Muscle layer of duodenum (tissue), 2 donors: ENCODE data around the gene CCL28.

Experiments used
- H3K27ac ChIP-seq: one replicate; pipeline ENCODE4 v1.7.0; 2013; ENCODE audit warnings: mild to moderate bottlenecking, low read length
- H3K27me3 ChIP-seq: one replicate; pipeline ENCODE4 v1.7.0; 2013; ENCODE audit warnings: low read depth, mild to moderate bottlenecking, control low read depth, low read length
- H3K36me3 ChIP-seq, 2 donors: one replicate each; pipeline ENCODE4 v1.7.0; 2013; ENCODE audit warnings: low read length in 2 of 2, control low read depth in 1 of 2, mild to moderate bottlenecking in 1 of 2; ENCODE audit not compliant: insufficient read depth in 2 of 2, control insufficient read depth in 1 of 2
- H3K4me1 ChIP-seq, 2 donors: one replicate each; pipeline ENCODE4 v1.7.0; 2013; ENCODE audit warnings: low read length in 2 of 2, mild to moderate bottlenecking in 2 of 2, control low read depth in 1 of 2, moderate library complexity in 1 of 2; ENCODE audit not compliant: insufficient read depth in 2 of 2, control insufficient read depth in 1 of 2
- H3K4me3 ChIP-seq, 2 donors: one replicate each; pipeline ENCODE4 v1.7.0; 2013; ENCODE audit warnings: low read length in 2 of 2, low read depth in 1 of 2, mild to moderate bottlenecking in 1 of 2
- H3K9me3 ChIP-seq, 2 donors: one replicate each; pipeline ENCODE4 v1.7.0; 2013; ENCODE audit warnings: low read length in 2 of 2, control low read depth in 1 of 2, mild to moderate bottlenecking in 1 of 2; ENCODE audit not compliant: control insufficient read depth in 1 of 2
- donor health status: healthy.

Gene CCL28

DNA sequence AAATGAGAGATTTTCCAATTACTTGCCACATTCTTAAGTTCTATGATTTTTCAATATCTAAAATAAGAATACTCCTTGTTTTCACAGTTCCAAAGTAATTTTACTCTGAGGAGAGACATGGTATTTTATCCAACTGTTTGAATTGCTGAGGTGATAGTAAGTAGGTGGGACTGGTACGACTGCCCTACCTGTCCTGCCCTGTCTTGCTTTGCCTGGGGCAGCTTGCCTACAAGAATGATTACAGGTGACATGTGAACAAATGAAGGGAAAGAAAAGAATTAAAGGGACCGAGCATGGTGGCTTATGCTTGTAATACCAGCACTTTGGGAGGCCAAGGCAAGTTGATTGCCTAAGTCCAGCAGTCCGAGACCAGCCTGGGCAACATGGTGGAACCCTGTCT lies 57.4 kb downstream of the CCL28 start:
- Histone ChIP-seq H3K4me1 (no peaks in the 10 kb centered on the region), H3K4me3 (no peak overlapping the region), H3K9me3 (peaks cover 2% of the 10 kb centered on the region in 2 donors), H3K27ac (no peak overlapping the region), H3K36me3 (no peaks in the 10 kb centered on the region), H3K27me3 (no peaks in the 10 kb centered on the region)

DNA sequence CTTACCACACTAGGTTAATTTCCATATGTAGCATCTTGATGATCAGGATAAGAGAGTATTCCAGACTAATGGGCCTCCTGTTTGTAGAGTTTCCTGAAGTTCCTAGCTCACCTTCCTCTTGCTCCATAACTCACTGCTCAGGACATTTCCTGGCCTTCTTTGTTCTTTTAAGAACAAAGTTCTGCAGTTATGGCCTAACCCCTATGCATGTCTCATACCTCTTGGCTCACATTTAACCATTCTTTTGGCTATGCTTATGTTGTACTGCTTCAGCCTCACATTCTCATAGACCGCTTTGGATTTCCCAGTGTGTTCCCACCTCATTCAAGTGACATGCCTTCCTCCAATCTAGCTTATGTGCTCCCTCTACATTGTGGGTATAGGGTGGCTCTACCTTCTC lies 58.5 kb downstream of the CCL28 start:
- no peak overlapping the region for H3K4me3 ChIP-seq
- no peaks in the 10 kb centered on the region for H3K4me1 ChIP-seq
- no peak overlapping the region for H3K27ac ChIP-seq
- no peaks in the 10 kb centered on the region for H3K9me3 ChIP-seq
- no peaks in the 10 kb centered on the region for H3K36me3 ChIP-seq
- H3K27me3 ChIP-seq, result no peaks in the 10 kb centered on the region

DNA sequence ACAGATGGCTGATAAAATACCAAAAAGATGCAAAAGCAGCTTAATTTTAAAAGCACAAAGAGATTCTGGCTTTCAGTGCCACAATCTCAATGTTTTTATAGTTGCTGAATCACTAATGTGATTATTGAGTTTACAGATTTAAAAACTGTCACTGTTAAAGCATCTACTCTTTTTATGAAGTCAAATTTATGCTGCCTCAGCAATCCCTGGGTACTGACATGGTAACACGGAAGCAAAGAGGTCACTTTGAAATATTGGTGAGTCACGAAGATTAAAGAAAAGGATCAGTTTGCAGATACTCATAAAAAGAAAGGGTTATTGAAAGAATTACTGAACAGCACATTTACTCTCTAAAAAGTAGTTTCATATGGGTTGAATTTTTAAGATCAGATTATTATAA lies 59.3 kb downstream of the CCL28 start:
- H3K4me1 ChIP-seq, result no peaks in the 10 kb centered on the region
- H3K27me3 ChIP-seq, result no peaks in the 10 kb centered on the region
- no peak overlapping the region for H3K27ac ChIP-seq
- H3K9me3 ChIP-seq, result no peaks in the 10 kb centered on the region
- H3K4me3 ChIP-seq, result no peak overlapping the region
- H3K36me3 ChIP-seq, result no peaks in the 10 kb centered on the region

DNA sequence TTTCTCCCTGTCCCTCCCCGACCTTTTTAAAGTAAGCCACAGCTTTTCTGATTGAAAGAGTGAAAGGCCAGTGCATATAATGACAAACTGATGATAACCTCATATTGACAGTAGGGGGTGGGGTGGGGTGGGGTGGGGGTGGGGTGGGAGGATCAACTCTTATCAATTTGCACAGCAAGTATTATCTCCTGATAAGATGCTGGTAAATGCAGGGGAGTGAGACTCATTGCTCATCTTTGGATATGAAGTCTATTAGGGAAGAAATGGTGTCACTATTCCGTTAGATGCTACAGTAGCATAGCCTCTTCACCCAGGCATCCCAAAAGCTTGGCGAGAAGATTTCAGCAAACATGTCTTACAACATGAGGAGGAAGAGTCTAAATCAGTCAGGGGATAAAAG lies 60.1 kb downstream of the CCL28 start:
- H3K4me1 ChIP-seq, result no peaks in the 10 kb centered on the region
- no peak overlapping the region for H3K27ac ChIP-seq
- no peaks in the 10 kb centered on the region for H3K36me3 ChIP-seq
- H3K27me3 ChIP-seq, result no peaks in the 10 kb centered on the region
- no peak overlapping the region for H3K4me3 ChIP-seq
- peaks cover 0 to 2% of the 10 kb centered on the region in 2 donors for H3K9me3 ChIP-seq

DNA sequence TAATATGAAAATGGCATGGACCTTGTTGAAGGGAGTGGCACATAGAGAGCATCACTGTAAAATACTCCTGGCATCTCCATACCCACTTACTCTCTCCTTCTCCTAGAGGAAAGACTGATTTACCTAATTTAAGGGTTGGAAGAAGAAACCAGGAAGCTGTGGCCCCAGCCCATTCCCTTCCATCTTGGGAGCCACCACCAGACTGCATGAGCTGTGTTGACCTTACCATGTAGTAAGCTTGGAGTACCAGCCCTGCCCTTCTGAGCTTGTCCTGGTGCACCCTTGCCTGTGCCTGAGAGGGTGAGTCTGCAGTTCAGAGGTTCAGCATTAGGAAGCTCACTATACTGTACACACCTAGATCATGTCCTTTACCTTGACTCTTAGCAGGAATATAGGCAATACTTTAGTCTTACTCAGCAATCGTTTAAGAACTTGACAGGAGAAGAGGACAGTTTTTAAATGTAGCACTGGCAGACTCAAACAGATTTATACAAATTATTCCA lies 63.3 kb downstream of the CCL28 start:
- peaks cover 0 to 2% of the 10 kb centered on the region in 2 donors for H3K9me3 ChIP-seq
- H3K36me3 ChIP-seq, result no peaks in the 10 kb centered on the region
- no peak overlapping the region for H3K4me3 ChIP-seq
- H3K4me1 ChIP-seq, result no peaks in the 10 kb centered on the region
- H3K27me3 ChIP-seq, result no peaks in the 10 kb centered on the region
- H3K27ac ChIP-seq, result no peak overlapping the region

DNA sequence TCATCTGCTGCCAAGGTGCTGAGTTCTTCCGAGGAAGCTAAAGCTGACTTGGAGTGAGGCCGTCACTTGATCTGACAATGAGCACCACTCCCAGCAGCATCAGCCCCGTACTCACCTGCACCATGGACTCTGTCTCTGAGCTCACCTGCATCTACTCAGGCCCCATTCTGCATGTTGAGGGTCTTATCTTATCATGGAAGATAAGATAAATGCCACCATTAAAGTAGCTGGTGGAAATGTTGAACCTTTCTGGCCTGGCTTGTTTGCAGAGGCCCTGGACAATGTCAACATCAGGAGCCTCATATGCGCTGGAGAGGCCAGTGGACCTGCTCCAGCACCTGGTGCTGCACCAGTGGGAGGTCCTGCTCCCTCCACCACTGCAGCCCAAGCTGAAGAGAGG lies 64.0 kb downstream of the CCL28 start:
- no peak overlapping the region for H3K4me3 ChIP-seq
- H3K27me3 ChIP-seq, result no peaks in the 10 kb centered on the region
- no peaks in the 10 kb centered on the region for H3K36me3 ChIP-seq
- peaks cover 0 to 2% of the 10 kb centered on the region in 2 donors for H3K9me3 ChIP-seq
- H3K27ac ChIP-seq, result no peak overlapping the region
- no peaks in the 10 kb centered on the region for H3K4me1 ChIP-seq

DNA sequence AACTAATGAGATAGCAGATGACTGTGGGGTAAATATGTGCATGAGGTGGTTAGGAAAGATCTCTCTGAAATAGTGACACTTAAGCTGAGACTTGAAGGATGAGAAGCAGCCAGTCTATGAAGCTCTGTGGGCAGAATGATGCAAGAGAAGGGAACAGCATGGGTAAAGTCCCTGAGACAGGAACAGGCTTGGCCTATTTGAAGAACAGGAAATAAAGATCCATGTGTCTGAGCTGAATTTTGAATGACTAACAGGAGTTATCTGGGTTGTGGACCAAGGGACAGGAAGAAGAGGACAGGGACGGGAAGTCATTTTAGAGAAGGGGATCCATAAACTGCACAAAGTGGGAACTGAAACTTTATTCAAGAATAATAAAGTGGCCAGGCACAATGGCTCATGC lies 73.3 kb downstream of the CCL28 start:
- Histone ChIP-seq H3K27ac (no peak overlapping the region), H3K36me3 (no peaks in the 10 kb centered on the region), H3K9me3 (peaks cover 0 to 19% of the 10 kb centered on the region in 2 donors), H3K27me3 (no peaks in the 10 kb centered on the region), H3K4me1 (no peaks in the 10 kb centered on the region), H3K4me3 (no peak overlapping the region)

DNA sequence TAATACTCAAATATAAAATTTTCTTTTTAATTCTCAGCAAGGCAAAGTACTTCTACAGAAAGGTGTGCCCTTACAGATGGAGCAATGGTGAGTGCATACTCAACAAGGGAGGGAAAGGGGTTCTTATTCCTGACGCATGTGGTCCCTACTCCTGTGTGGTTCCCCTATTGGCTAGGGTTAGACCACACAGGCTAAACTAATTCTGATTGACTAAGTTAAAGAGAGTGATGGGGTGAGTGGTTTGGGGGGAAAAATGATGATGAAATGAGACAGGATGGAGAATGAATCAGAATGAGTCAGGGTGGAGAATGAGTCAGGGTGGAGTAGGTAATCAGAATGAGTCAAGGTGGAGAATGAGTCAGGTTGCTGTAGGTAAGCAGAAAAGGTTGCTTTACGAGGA lies 76.0 kb downstream of the CCL28 start:
- peak overlapping the region in 1 of 2 donors; percentile 8 for H3K4me3 ChIP-seq
- no peaks in the 10 kb centered on the region for H3K36me3 ChIP-seq
- no peak overlapping the region for H3K27ac ChIP-seq
- peaks cover 0 to 19% of the 10 kb centered on the region in 2 donors for H3K9me3 ChIP-seq
- no peaks in the 10 kb centered on the region for H3K4me1 ChIP-seq
- no peaks in the 10 kb centered on the region for H3K27me3 ChIP-seq

DNA sequence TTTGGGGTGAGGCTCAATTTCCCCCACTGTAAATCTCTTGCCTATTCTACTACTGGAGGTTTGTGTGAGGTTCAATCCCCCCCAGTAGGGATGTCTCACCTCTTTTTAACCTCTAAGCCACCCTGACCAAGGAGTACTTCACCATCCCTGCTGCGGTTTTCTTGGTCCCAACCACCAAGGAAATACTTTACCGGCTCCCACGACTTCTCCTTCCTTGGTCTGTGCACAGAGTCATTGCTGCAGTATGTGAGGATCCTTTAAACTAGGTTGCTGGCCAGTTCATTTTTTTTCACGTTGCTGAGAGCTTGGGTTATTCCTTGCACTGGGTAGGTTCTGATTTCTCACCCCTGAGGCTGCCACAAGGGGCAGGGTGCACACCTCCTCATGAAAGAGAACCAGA lies 76.5 kb downstream of the CCL28 start:
- H3K9me3 ChIP-seq, result peaks cover 0 to 14% of the 10 kb centered on the region in 2 donors
- H3K4me1 ChIP-seq, result no peaks in the 10 kb centered on the region
- no peaks in the 10 kb centered on the region for H3K36me3 ChIP-seq
- no peaks in the 10 kb centered on the region for H3K27me3 ChIP-seq
- peak overlapping the region in 1 of 2 donors; percentile 8 for H3K4me3 ChIP-seq
- H3K27ac ChIP-seq, result no peak overlapping the region

DNA sequence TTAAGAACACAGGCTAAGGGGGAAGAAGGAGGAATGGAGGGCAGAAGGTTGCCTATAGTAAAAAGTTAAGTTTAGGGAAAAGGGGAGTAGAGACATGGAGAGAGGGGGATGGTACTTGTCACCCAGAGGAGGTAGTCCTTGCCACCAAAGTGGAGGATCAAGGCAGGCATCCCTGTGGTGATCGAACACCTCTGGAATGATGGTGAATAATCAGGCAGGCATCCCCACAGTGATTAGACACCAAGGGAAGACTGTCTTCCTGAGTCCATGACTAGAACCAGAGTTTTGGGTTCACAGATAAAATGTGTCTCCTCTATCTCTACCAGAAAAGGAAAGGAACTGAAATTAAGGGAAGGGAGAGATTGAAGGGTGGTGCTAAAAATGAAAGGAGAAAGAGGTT lies 79.8 kb downstream of the CCL28 start:
- no peaks in the 10 kb centered on the region for H3K27me3 ChIP-seq
- H3K4me1 ChIP-seq, result no peaks in the 10 kb centered on the region
- peaks cover 0 to 12% of the 10 kb centered on the region in 2 donors for H3K9me3 ChIP-seq
- no peak overlapping the region for H3K27ac ChIP-seq
- H3K36me3 ChIP-seq, result no peaks in the 10 kb centered on the region
- no peak overlapping the region for H3K4me3 ChIP-seq
